Measurements from ENCODE around the gene LMNTD1. TPM values are rescaled to one million over a fixed set of nuclear protein-coding genes. Genes with fewer than 3 reads are reported as not detected.

The LMNTD1 gene
- total RNA-seq, 4 donors from 2014 or later, result not detected

- TF ChIP-seq, protein P1, sequence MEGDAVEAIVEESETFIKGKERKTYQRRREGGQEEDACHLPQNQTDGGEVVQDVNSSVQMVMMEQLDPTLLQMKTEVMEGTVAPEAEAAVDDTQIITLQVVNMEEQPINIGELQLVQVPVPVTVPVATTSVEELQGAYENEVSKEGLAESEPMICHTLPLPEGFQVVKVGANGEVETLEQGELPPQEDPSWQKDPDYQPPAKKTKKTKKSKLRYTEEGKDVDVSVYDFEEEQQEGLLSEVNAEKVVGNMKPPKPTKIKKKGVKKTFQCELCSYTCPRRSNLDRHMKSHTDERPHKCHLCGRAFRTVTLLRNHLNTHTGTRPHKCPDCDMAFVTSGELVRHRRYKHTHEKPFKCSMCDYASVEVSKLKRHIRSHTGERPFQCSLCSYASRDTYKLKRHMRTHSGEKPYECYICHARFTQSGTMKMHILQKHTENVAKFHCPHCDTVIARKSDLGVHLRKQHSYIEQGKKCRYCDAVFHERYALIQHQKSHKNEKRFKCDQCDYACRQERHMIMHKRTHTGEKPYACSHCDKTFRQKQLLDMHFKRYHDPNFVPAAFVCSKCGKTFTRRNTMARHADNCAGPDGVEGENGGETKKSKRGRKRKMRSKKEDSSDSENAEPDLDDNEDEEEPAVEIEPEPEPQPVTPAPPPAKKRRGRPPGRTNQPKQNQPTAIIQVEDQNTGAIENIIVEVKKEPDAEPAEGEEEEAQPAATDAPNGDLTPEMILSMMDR (IDR thresholded peaks at IDR 0.05), result no peak
- ATAC-seq (ENCODE audit: low FRiP score), result no peak
- no peak for DNase-seq (ENCODE audit: low spot score)
These were observed 80.6 kb downstream of the LMNTD1 start for GRCh38 chr12:25472453-25472852.

DNA sequence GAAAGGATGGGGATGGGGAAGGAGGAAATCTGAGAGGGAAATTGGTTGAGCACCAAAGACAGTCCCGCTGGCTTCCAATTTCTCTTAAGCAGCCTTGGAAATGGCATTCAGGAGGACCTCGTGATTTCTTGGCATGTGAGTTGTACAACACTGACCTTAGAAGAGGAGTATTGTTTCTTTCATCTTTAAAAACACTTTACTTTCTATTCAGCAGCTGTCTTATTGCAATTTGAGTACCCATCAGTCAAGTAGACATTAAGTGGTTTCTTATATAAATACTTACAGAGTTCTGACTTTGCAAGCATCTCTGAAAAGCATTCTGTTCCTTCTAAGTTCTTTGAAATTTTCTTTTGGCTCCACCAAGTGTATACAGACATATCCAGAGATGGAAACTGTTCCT lies 83.2 kb downstream of the LMNTD1 start:
- DNase-seq (ENCODE audit: low spot score) (no peak), ATAC-seq (ENCODE audit: low FRiP score) (no peak)
- TF ChIP-seq, protein P1 (IDR thresholded peaks at IDR 0.05), result no peak

GRCh38 chr12:25469368-25469767 lies 83.7 kb downstream of the LMNTD1 start:
- DNase-seq (ENCODE audit: low spot score) (no peak), ATAC-seq (ENCODE audit: low FRiP score) (no peak)
- TF ChIP-seq, protein P1 (IDR thresholded peaks at IDR 0.05), result no peak

DNA sequence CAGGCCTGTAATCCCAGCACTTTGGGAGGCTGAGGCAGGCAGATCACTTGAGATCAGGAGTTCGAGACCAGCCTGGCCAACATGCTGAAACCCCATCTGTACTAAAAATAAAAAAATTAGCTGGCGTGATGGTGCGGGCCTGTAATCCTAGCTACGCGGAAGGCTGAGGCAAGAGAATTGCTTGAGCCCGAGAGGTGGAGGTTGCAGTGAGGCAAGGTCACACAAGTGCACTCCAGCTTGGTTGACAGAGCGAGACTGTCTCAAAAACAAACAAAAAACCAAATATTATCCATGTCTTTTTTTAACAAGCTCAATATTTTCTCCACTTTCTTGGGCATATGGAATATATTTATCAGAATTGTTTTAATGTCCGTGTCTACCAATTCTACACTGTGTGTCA lies 89.6 kb downstream of the LMNTD1 start:
- ATAC-seq (ENCODE audit: low FRiP score), result no peak
- no peak for DNase-seq (ENCODE audit: low spot score)
- TF ChIP-seq, protein P1 (IDR thresholded peaks at IDR 0.05), result no peak

GRCh38 chr12:25463005-25463404 lies 90.1 kb downstream of the LMNTD1 start:
- TF ChIP-seq, protein P1 (IDR thresholded peaks at IDR 0.05), result no peak
- DNase-seq (ENCODE audit: low spot score) (no peak), ATAC-seq (ENCODE audit: low FRiP score) (no peak)

DNA sequence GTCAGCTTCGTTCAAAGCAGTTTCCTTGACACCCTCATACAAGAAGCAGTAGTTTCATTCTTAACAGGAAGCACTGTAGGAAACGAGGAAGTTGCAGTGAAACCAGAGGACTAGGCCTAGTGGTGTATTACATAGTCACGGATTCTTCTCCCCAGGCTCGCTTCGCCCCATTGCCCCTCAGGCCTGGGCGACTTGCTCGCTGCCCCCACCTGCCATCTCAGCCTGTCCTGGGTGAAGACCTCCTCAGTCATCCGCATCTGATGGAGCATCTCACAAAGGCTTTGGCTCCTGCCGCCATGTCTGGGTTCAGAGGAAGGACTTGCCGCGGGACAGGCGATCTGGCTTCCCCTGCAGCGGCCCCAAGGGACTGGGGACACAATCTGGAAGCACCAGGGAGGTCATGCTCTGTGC lies 93.5 kb downstream of the LMNTD1 start:
- DNase-seq (ENCODE audit: low spot score) (no peak), ATAC-seq (ENCODE audit: low FRiP score) (no peak)
- TF ChIP-seq, protein P1 (IDR thresholded peaks at IDR 0.05), result no peak

GRCh38 chr12:25458047-25458552 lies 95.0 kb downstream of the LMNTD1 start:
- DNase-seq (ENCODE audit: low spot score), result no peak
- peak; percentile 32 for ATAC-seq (ENCODE audit: low FRiP score)
- TF ChIP-seq, protein P1 (IDR thresholded peaks at IDR 0.05), result no peak
